ENCODE results near the gene OR52W1. TPM values are rescaled to one million over a fixed set of nuclear protein-coding genes. Genes with fewer than 3 reads are reported as not detected.

OR52W1 gene
- total and polyA plus RNA-seq, 2 donors (not counting 1 experiment from before 2014, with no cell fraction given): not detected

- no peak for DNase-seq (ENCODE audit: low read depth in 2 of 2)
- no peak overlapping the region for H3K27ac ChIP-seq (ENCODE audit: insufficient read depth, low read length)
- no peaks in the 10 kb centered on the region for H3K4me1 ChIP-seq (ENCODE audit: control insufficient read depth, extremely low read depth, insufficient read depth, low read length)
- TF ChIP-seq CTCF (conservative IDR thresholded peaks at IDR 0.05 in 1 of 2, IDR thresholded peaks at IDR 0.05 in 1 of 2; ENCODE audit: low read depth in 1 of 2, low read length in 2 of 2) (no peak), EZH2 (IDR thresholded peaks at IDR 0.05; ENCODE audit: low read length, missing control alignments) (no peak)
- H3K4me3 ChIP-seq (replicated peaks in 1 of 4; ENCODE audit: control extremely low read depth in 1 of 4, insufficient read depth in 1 of 4, low read depth in 3 of 4, low read length in 4 of 4): no peak overlapping the region
- H4K20me1 ChIP-seq (ENCODE audit: control insufficient read depth, extremely low read depth, insufficient read depth, low read length): no peaks in the 10 kb centered on the region
- no peak overlapping the region for H2AFZ ChIP-seq (ENCODE audit: low read length)
- H3K79me2 ChIP-seq (ENCODE audit: control insufficient read depth, insufficient read depth, low read length): no peaks in the 10 kb centered on the region
- no peaks in the 10 kb centered on the region for H3K9me3 ChIP-seq (ENCODE audit: control insufficient read depth, insufficient read depth, low read depth, low read length)
- H3K36me3 ChIP-seq (ENCODE audit: control insufficient read depth, insufficient read depth, low read length): no peaks in the 10 kb centered on the region
- H3K9ac ChIP-seq (ENCODE audit: insufficient read depth, low read length): no peak overlapping the region
- H3K27me3 ChIP-seq (ENCODE audit: control insufficient read depth, insufficient read depth, low read length): peaks cover 13% of the 10 kb centered on the region
- no peak overlapping the region for H3K4me2 ChIP-seq (ENCODE audit: extremely low read depth, insufficient read depth, low read length)
Measured at GRCh38 chr11:6240781-6241180, 41.8 kb downstream of the OR52W1 start.

GRCh38 chr11:6241316-6241715 lies 42.3 kb downstream of the OR52W1 start:
- Histone ChIP-seq H3K4me3 (replicated peaks in 1 of 4; ENCODE audit: control extremely low read depth in 1 of 4, insufficient read depth in 1 of 4, low read depth in 3 of 4, low read length in 4 of 4) (no peak overlapping the region), H3K9me3 (ENCODE audit: control insufficient read depth, insufficient read depth, low read depth, low read length) (no peaks in the 10 kb centered on the region), H2AFZ (ENCODE audit: low read length) (no peak overlapping the region), H3K27me3 (ENCODE audit: control insufficient read depth, insufficient read depth, low read length) (peaks cover 13% of the 10 kb centered on the region), H3K4me2 (ENCODE audit: extremely low read depth, insufficient read depth, low read length) (no peak overlapping the region), H3K9ac (ENCODE audit: insufficient read depth, low read length) (no peak overlapping the region), H3K36me3 (ENCODE audit: control insufficient read depth, insufficient read depth, low read length) (no peaks in the 10 kb centered on the region), H3K4me1 (ENCODE audit: control insufficient read depth, extremely low read depth, insufficient read depth, low read length) (no peaks in the 10 kb centered on the region), H3K79me2 (ENCODE audit: control insufficient read depth, insufficient read depth, low read length) (no peaks in the 10 kb centered on the region), H4K20me1 (ENCODE audit: control insufficient read depth, extremely low read depth, insufficient read depth, low read length) (no peaks in the 10 kb centered on the region), H3K27ac (ENCODE audit: insufficient read depth, low read length) (no peak overlapping the region)
- no peak for TF ChIP-seq CTCF (conservative IDR thresholded peaks at IDR 0.05 in 1 of 2, IDR thresholded peaks at IDR 0.05 in 1 of 2; ENCODE audit: low read depth in 1 of 2, low read length in 2 of 2)
- no peak for TF ChIP-seq EZH2 (IDR thresholded peaks at IDR 0.05; ENCODE audit: low read length, missing control alignments)
- DNase-seq (ENCODE audit: low read depth in 2 of 2): no peak

- no peak overlapping the region for H3K4me2 ChIP-seq (ENCODE audit: extremely low read depth, insufficient read depth, low read length)
- no peak overlapping the region for H2AFZ ChIP-seq (ENCODE audit: low read length)
- H4K20me1 ChIP-seq (ENCODE audit: control insufficient read depth, extremely low read depth, insufficient read depth, low read length): no peaks in the 10 kb centered on the region
- DNase-seq (ENCODE audit: low read depth in 2 of 2): no peak
- H3K36me3 ChIP-seq (ENCODE audit: control insufficient read depth, insufficient read depth, low read length): no peaks in the 10 kb centered on the region
- H3K4me1 ChIP-seq (ENCODE audit: control insufficient read depth, extremely low read depth, insufficient read depth, low read length): no peaks in the 10 kb centered on the region
- H3K4me3 ChIP-seq (replicated peaks in 1 of 4; ENCODE audit: control extremely low read depth in 1 of 4, insufficient read depth in 1 of 4, low read depth in 3 of 4, low read length in 4 of 4): no peak overlapping the region
- no peak overlapping the region for H3K27ac ChIP-seq (ENCODE audit: insufficient read depth, low read length)
- no peak for TF ChIP-seq CTCF (conservative IDR thresholded peaks at IDR 0.05 in 1 of 2, IDR thresholded peaks at IDR 0.05 in 1 of 2; ENCODE audit: low read depth in 1 of 2, low read length in 2 of 2)
- TF ChIP-seq EZH2 (IDR thresholded peaks at IDR 0.05; ENCODE audit: low read length, missing control alignments): no peak
- H3K9ac ChIP-seq (ENCODE audit: insufficient read depth, low read length): no peak overlapping the region
- no peaks in the 10 kb centered on the region for H3K79me2 ChIP-seq (ENCODE audit: control insufficient read depth, insufficient read depth, low read length)
- H3K27me3 ChIP-seq (ENCODE audit: control insufficient read depth, insufficient read depth, low read length): peaks cover 3% of the 10 kb centered on the region
- no peaks in the 10 kb centered on the region for H3K9me3 ChIP-seq (ENCODE audit: control insufficient read depth, insufficient read depth, low read depth, low read length)
Measured at GRCh38 chr11:6245536-6245935, 46.5 kb downstream of the OR52W1 start.

Data from fibroblast of lung (primary cell).